Inflammatory macrophage treated with lipopolysaccharide for 1 hour (primary cell): ENCODE data around the gene DISP2.

Experiments
- DNase-seq, 2 donors: peaks; one replicate each; pipeline ENCODE4 v3.0.0-alpha.2; 2020 to 2022

Gene DISP2

DNA sequence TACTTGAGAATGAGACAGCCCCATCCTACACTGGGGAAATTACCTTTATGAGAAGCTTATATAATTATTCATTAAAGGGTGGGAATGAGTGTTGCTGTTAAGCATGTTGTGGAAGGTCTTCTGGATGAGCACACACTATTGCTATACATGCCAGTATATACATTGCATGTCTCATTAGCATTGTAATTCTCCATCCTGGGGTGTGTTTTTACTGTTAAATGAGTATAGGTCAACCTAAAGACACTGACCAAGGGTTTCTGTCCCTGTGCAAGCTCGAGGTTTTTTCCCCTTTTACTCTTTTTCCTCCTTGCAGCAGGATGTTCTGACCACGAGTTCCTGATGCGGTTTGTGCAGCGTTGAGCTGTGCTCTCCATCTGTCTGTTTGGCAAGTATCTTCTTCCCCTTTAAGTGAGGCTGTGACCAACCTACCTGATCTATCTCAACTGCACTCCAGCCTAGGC lies 40.4 kb downstream of the DISP2 start:
- peak; percentile 75 to 76 for DNase-seq

DNA sequence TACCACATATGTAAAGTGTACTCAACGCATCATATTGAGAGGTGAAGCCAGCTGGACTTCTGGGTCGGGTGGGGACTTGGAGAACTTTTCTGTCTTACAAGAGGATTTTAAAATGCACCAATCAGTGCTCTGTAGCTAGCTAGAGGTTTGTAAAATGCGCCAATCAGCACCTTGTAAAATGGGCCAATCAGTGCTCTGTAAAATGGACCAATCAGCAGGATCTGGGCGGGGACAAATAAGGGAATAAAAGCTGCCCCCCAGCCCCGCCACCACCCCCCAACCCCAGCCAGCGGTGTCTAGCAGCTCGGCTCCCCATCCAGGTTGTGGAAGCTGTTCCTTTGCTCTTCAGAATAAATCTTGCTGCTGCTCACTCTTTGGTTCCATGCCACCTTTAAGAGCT lies 41.4 kb downstream of the DISP2 start:
- no peak for DNase-seq

DNA sequence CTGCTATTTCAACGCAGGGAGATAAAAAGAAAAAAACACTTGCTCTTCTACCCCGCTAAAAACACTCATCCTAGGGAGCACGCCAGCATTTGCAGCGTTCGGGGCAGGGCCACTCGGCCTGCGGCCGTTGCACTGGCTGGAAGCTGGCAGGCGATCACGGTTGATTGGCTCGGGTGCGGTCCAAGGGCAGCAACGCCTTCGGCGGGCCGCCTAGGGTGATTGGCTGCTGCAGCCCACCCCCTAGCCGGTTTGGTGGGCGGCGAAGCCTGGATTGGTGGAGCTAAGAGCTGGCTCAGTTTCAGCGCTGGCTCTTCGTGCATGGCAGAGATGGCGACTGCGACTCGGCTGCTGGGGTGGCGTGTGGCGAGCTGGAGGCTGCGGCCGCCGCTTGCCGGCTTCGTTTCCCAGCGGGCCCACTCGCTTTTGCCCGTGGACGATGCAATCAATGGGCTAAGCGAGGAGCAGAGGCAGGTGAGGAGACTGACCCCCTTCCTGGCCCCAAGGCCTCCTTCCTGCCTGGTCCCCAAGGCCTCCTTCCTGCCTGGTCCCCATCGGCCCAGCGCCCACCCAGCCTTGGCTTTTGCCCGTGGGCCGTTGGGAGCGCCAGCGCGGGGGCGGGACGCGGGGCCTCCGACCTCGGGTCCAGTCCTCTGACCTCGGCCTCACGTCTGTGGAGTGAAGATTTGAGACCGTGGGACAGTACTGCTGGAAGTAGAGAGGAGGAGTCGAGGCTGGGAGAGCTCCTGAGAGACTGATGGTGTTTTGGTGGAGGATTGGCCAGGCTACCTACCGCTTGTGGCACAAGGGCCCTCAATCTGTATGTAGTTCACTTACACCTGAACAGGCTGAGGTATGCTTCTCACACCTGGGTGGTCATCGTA lies 47.7 kb downstream of the DISP2 start, which contains the start of gene IVD:
IVD (plus strand) TSS at position 295 of the 881 bp plus-strand sequence; CDS start at position 328, 33 bp downstream.
- DNase-seq = peak; percentile 94

DNA sequence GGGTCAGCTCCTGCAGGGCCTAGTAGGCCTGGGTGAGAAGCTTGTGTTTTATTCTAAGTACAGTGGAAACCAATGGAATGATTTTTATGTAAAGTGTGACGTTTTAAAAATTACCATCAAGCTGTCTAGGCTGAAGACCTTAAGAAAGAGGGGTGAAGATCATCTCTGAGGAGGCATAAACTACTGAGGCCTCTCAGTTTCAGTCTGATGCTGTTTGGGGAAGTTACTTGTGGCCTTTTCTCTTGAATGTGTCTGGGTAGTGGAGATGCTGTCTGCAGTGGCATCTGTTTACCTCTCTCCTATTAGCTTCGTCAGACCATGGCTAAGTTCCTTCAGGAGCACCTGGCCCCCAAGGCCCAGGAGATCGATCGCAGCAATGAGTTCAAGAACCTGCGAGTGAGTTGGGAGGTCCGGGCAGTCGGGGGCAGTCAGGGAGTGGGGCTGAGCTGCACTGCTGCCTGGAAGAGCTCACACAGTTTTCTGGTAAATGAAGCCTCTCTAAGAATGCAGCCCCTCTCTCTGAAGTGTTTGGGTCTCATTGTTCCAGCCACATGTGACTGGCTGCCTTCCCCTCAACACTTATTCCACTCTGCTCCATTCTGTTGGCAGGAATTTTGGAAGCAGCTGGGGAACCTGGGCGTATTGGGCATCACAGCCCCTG lies 49.4 kb downstream of the DISP2 start:
- no peak for DNase-seq

DNA sequence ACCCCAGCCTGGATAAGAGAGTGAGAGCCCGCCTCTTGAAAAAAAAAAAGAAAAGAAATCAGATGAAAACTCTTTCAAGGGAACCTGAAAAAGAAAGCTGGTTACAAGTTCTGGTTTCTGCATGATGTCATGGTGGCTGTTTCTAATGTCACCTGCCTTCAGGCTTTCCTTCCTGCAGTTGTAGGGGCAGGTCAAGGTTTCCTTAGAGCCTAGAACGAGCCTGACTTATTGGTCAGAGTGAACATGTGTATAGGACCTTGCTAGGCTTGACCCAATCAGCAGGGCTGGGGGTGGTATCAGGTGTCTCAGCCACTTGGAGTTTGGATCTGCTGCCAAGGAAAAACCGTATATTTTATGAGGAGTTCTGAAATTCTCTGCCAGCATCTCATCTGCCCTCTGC lies 51.3 kb downstream of the DISP2 start:
- DNase-seq = no peak

DNA sequence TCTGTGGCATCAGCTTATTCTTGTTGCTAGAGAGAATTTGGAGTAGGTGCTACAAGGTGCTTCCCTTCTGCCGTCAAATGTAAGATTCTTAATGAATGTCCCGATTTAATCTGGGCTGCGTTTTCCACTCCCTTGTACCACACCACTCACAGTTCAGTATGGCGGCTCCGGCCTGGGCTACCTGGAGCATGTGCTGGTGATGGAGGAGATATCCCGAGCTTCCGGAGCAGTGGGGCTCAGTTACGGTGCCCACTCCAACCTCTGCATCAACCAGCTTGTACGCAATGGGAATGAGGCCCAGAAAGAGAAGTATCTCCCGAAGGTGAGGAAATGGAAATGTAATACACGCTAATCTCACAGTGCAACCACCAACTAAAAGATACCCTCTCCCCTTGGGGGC lies 52.5 kb downstream of the DISP2 start:
- DNase-seq = no peak

DNA sequence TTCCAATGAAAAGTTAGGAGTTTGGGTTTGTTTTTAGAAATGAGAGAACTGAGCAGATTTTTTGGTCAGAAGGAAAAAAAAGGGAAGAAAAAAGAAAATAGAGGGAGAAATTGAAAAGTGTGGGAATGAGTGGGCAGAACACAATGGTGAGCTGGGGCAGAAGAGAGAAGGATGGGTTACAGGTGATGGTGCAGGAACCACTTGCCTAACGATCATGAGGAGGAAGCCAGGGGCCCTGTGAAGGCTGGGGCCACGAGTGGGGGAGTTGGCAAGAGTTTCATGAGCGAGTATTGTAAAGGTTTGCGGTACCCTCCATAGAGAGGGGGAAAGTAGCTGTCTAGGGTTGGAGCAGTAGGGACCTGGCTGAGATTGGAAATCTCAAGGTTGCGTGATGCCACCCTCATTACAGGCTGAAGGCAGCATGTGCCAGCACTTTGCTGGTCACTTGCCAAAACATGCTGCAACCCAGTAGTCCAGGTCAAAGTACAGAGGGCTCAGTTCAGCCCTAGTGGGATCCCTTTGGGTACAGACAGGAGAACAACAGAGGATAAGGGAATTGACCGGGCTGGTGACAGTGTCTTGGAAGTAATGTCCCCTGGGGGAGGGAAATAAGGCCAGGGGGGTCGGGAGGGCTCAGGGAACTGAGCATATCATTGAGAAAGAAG lies 54.2 kb downstream of the DISP2 start:
- DNase-seq = no peak

DNA sequence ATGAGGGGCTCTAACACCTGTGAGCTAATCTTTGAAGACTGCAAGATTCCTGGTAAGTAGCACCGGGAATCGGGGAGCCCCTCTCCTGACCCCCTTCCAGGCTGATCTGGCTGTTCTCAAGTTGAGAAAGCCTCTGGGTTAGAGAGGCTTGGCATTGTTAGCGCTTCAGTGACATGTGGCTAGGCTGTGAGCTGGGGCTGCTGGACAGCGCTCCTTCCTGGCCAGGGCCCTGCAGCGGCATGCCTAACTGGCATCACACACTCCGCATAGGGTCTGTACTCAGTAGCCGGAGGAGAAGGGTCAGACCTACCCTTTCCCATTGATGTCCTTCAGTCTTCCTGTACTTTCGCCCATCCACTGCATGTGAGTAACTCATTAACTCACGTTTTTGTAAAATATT lies 55.0 kb downstream of the DISP2 start:
- DNase-seq = no peak

DNA sequence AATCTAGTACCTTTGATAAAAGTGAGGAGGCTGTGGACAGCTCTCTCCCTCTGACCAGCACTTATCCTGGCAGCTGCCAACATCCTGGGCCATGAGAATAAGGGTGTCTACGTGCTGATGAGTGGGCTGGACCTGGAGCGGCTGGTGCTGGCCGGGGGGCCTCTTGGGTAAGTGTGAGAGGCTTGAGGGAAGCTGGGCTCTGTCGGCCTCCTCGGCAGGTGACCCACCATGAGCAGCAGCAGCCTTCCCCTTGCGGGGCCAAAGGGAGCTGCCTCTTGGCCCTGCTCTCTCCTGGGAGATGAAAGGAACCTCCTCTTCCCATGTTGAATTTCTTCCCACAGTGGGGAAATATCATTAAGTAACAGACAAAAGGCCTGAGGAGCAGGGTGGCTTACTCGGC lies 56.8 kb downstream of the DISP2 start:
- no peak for DNase-seq

DNA sequence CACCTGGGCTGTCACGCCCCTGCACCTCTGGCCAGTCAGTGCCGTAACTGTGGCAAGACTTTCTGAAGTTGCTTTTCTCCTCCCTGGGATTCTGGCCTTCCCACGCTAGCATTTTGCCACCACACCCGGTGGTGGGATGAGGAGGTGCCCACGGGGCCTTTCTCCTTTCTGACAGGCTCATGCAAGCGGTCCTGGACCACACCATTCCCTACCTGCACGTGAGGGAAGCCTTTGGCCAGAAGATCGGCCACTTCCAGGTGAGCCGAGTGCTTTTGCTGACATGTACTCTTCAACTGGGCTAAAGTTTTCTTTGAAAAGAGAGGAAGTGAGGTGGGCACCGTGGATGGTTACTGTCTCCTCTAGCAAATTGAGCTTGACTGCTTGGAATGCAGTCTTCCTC lies 57.2 kb downstream of the DISP2 start:
- no peak for DNase-seq

DNA sequence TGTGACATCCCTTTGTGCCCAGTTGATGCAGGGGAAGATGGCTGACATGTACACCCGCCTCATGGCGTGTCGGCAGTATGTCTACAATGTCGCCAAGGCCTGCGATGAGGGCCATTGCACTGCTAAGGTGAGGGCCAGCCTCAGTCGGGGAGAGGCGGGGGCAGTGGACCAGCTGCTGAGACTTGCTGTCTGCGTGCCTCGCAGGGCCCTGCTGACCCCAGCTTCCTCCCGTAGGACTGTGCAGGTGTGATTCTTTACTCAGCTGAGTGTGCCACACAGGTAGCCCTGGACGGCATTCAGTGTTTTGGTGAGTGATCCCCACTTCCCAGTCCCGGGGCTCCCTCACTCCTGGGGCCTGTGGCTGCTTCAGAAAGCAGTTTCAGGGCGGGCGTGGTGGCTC lies 58.0 kb downstream of the DISP2 start:
- DNase-seq = no peak

DNA sequence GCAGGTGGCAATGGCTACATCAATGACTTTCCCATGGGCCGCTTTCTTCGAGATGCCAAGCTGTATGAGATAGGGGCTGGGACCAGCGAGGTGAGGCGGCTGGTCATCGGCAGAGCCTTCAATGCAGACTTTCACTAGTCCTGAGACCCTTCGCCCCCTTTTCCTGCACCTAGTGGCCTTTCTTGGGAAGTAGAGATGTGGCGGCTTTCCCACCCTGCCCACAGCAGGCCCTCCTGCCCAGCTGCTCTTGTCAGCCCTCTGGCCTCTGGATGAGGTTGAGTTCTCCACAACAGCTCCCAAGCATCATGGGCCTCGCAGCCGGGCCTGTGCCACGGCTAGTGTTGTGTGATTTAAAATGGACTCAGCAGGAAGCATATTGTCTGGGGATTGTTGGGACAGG lies 60.1 kb downstream of the DISP2 start:
- DNase-seq = no peak

DNA sequence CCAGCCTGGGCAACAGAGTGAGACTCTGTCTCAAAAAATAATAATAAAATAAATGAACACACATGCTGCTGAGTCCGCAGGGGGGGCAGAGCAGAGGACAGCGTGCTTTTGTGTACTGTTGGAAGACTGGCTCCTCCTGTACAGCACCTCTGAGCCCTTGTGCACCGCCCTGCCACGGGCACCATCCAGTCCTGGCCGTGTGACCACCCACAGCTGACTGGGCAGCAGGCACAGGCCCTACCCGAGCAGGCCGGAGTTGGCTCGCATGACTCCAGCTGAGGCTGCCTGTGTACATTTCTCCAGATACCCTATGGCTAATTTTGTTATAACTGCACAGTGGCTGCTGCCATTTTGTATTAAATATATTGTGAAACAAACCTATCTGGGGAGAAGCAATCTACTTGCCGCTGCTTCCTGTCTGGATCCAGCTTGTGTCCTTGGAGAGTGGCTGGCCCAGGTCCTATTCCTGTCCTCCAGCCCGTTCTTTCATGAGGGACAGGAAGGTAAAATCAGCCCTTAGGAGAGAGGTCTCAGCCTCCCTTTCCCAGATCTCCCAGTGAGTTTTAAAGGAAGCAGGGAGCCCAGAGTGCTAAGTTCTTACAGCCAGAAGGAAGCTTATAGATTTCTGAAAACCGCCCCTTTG lies 62.2 kb downstream of the DISP2 start:
- DNase-seq = no peak

DNA sequence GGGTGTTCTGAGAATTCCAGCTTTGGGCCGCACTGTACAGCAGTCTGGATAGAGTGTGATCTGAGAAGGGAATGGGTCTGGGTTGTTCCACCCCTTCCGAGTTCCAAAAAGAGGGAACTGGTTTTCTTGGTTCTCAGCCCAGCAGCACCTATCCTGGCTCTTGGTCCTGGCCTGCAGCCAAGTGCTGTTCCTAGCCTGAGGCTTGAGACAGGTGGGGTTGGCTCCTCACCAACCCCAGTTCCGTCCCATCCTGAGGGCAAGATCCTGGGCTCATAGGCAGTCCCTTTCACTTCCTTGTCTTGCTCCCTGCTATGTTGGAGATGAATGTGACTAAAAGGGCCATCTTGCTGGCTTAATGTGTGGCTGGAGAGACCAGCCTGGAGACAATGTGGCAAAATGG lies 62.8 kb downstream of the DISP2 start:
- no peak for DNase-seq

DNA sequence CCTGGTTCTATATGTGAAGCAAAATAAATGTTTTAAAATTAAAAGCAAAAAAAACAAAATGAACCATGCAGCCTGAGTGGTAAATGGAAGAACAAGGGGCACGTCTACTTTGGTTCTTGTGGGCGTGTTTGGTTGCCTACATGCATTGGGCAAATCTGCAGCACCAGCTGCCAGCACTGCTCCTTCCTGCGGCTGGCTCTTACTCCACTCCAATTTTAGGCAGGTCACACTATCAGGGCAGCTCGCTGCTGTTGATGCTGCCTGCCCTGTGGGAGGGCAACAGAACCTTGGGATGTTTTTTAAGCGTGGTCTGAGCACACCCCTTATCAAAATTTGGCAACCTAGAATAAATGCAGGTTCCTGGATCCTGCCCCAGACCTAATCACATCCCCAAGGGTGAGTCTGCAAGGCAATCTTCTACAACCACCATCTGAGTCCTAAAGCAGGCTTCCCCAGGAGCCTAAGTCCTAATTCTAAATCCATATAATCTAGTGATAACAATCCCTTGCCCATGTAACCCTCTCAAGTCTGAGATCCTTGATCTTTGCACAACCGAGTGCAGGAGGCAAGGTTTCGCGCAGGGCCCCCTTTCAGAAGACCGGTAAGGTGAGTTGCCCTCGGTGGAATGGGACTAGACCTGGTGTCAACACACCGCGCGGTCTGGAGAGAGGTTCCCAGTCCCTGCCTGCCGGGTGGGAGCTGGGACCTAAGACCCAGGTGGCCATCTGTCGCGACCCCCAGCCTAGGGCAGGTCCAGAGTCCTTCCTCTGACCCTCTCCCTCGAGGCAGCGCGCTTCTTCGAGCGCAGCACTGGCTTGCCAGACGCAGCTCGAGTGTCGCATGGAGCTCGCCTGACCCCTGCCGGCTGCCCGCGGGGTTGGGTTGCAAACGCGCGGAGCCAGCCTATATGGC lies 63.5 kb downstream of the DISP2 start:
- peak; percentile 47 to 89 for DNase-seq

DNA sequence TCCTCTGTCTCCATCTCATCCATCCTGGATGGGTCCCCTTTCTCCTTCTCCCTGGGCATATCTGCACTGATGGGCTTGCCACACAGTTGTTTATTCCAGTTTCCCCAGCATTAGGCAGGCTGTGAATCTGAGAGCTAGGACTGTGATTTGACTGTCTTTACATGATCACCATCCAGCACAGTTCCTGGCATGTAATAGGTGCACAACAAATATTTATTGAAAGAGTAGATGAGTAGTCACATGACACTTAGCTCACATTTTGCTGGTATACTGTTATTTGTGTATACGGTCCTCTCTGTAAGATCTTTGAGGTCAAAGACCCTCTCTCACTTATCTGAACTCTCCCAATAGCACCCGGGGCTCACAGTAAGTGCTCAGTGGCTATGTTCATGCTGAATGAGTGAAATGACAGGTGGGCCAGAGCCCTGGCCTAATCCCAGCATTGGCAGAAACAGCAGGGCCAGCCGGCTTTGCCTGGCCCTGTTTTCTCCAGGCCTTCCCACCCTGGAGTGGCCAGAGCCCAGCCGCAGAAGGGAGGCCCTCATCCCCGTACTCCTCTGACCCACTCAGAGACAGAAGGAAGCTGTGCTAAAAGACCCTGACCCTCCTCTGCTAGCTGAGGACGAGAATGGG lies 66.6 kb downstream of the DISP2 start:
- no peak for DNase-seq

DNA sequence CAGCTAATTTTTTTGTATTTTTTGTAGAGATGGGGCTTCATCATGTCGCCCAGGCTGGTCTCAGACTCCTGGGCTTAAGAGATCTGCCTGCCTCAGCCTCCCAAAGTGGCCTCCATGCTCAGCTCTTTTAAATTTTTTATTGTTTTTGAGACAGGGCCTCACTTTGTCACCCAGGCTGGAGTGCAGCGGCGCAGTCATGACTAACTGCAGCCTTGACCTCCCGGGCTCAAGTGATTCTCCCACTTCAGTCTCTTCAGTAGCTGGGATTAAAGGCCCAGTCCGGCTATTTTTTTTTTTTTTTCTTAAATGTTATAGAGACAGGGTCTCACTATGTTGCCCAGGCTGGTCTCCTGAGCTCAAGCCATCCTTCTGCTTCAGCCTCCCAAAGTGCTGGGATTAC lies 67.7 kb downstream of the DISP2 start:
- no peak for DNase-seq

DNA sequence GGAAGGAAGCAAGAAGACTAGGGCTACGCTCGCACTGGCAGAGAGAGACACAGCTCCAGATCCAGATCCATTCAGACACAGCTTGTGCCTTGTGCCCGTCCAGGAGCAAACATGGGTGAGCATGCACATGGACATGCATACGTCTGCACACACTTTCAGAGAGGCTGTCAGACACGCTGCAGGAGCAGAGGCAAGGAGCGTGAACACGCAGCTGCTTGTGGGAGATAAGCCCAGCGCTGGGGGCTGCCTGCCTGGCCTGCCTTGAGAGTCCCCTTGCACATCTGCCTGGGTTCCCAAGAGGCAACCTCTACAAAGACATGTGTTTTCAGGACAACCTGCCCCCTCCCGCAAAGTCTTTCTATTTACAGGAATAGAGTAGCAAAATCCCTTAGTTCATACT lies 69.2 kb downstream of the DISP2 start:
- no peak for DNase-seq

DNA sequence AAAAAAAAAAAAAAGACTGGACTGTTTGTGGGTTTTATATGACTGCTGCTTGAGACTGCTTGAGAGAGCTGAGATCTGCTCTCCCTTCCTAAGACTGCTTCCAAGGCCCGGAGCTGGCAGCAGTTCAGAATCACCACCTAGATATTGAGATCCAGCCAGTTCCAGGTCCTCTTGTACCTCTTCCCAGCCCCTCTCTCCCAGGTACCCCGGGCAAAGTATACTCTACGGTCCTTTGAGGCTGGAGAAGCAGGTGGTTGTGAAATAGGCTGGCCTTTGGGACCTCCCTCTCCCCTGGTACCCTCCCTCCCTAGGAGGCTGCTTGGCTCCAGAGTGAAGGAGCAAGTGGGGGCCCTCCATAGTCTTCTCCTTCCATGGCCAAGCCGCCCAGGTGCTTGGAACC lies 70.2 kb downstream of the DISP2 start:
- DNase-seq = no peak
